Thoracic aorta (tissue), 2 donors: Measurements from ENCODE around the gene ADAMTS14. TPM values are rescaled to one million over a fixed set of nuclear protein-coding genes. Genes with fewer than 3 reads are reported as not detected.

ENCODE experiments used
- ATAC-seq: fragments of 150-250 bp; one replicate; pipeline ENCODE4 v1.8.0; 2017; ENCODE audit warnings: low read depth; ENCODE audit not compliant: insufficient number of reproducible peaks, low FRiP score
- DNase-seq: peaks from one replicate; pipeline ENCODE4 v3.0.0-alpha.2; 2020; ENCODE audit warnings: low spot score
- H3K27ac ChIP-seq, 2 donors: fragments of 200-600 bp; sonication (generic); 1 replicate in 1 of 2; 2 replicates in 1 of 2; pipeline ENCODE4 v1.5.1; 2016; ENCODE audit warnings: mild to moderate bottlenecking in 2 of 2, moderate library complexity in 2 of 2
- H3K27me3 ChIP-seq: fragments of 200-600 bp; sonication (generic); replicated peaks from 2 replicates; pipeline ENCODE4 v1.6.0; 2016; ENCODE audit warnings: mild to moderate bottlenecking; ENCODE audit not compliant: insufficient read depth
- H3K36me3 ChIP-seq: fragments of 200-600 bp; sonication (generic); one replicate; pipeline ENCODE4 v1.5.1; 2016
- H3K4me1 ChIP-seq, 2 donors: fragments of 200-600 bp; sonication (generic); 1 replicate in 1 of 2; 2 replicates in 1 of 2; pipeline versions ENCODE4 v1.5.1 to v1.6.0; 2016; ENCODE audit warnings: low read depth in 2 of 2, mild to moderate bottlenecking in 1 of 2; ENCODE audit not compliant: control insufficient read depth in 1 of 2
- H3K4me3 ChIP-seq: fragments of 200-600 bp; sonication (generic); 2 replicates; pipeline ENCODE4 v1.5.1; 2016; ENCODE audit warnings: mild to moderate bottlenecking
- H3K9me3 ChIP-seq: fragments of 200-600 bp; sonication (generic); 2 replicates; pipeline ENCODE4 v1.5.1; 2016
- total RNA-seq, 2 donors: library from RNA; depleted of rRNA; stranded (reverse); fragments of >200 nt; gene quantifications; one replicate each; pipeline versions ENCODE4 v1.1.0 to v1.2.3, GENCODE V29; 2016
- TF ChIP-seq, protein P1 (sequence below): fragments of 200-600 bp; sonication (generic); IDR thresholded peaks from one replicate; pipeline ENCODE4 v1.5.1; 2019; ENCODE audit warnings: antibody characterized with exemption

ADAMTS14 gene
- total RNA-seq, 2 donors from 2014 or later = 1.3 TPM; not detected in 1

- H3K9me3 ChIP-seq = no peaks in the 10 kb centered on the region
- H3K27ac ChIP-seq = no peak overlapping the region
- H3K27me3 ChIP-seq = no peaks in the 10 kb centered on the region
- no peaks in the 10 kb centered on the region for H3K36me3 ChIP-seq
- ATAC-seq = no peak
- TF ChIP-seq, protein P1, sequence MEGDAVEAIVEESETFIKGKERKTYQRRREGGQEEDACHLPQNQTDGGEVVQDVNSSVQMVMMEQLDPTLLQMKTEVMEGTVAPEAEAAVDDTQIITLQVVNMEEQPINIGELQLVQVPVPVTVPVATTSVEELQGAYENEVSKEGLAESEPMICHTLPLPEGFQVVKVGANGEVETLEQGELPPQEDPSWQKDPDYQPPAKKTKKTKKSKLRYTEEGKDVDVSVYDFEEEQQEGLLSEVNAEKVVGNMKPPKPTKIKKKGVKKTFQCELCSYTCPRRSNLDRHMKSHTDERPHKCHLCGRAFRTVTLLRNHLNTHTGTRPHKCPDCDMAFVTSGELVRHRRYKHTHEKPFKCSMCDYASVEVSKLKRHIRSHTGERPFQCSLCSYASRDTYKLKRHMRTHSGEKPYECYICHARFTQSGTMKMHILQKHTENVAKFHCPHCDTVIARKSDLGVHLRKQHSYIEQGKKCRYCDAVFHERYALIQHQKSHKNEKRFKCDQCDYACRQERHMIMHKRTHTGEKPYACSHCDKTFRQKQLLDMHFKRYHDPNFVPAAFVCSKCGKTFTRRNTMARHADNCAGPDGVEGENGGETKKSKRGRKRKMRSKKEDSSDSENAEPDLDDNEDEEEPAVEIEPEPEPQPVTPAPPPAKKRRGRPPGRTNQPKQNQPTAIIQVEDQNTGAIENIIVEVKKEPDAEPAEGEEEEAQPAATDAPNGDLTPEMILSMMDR = no peak
- DNase-seq = no peak
- H3K4me3 ChIP-seq = no peak overlapping the region
- H3K4me1 ChIP-seq = peaks cover 4 to 18% of the 10 kb centered on the region in 2 donors
Observed at GRCh38 chr10:70747192-70747965, 75.1 kb downstream of the ADAMTS14 start.

DNA sequence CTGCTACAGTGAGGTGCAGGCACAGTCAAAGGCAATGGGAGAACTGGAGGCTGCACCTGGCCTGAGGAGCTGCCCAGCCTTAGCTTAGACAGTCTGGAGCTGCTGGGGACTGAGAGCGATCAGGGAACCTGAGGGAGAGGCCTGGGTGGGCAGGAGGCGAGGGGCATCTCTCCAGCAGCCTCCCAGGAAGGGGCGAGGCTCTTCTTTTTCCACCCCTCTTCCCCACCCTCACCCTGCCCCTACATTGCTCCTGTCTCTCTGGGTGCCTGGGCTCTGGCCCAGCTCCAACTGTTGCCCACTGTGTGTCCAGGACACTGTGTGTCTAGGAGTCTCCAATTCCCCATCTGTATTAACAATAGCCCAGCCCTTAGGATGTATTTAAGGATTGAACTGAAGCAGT is 76.0 kb downstream of the ADAMTS14 start:
- ATAC-seq = no peak
- DNase-seq = no peak
- H3K36me3 ChIP-seq = no peaks in the 10 kb centered on the region
- H3K9me3 ChIP-seq = no peaks in the 10 kb centered on the region
- H3K4me3 ChIP-seq = no peak overlapping the region
- peaks cover 4 to 12% of the 10 kb centered on the region in 2 donors for H3K4me1 ChIP-seq
- no peaks in the 10 kb centered on the region for H3K27me3 ChIP-seq
- no peak overlapping the region for H3K27ac ChIP-seq
- TF ChIP-seq, protein P1 = no peak

DNA sequence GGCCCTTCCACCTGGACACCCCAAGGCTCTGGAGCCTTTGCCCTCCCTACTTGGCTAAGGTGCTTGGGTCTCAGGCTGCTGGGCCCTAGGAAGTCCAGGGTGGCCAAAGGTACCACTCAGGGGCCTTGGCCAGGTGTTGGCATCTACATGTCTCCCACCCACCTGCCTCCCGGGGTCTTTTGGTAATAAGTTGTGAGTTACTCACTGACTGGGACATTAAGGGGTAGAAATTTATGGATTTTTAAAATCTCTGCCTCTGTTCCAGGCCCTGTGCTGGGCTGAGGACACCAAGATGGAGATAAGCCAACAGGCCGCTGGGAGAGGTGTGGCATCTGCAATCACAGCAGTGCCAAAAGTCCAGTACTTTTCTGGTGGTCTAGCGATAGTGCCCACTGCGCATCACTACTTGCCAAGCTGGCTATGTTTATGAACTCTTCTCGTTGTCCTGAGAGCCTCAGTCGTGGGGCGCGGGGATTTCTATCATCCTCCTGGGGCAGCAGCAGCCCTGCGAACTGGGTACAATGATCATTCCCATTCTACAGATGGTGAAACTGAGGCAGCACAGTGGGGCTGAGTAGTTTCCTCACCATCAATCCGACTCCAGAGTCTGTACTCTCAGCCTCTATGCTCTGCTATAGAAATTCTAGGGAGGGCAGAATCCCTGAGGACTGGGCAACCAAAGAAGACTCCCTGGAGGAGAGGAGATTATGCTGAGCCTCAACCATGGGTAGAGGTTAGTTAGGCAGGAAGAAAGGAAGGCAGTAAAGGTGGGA is 76.7 kb downstream of the ADAMTS14 start:
- no peak overlapping the region for H3K27ac ChIP-seq
- H3K4me1 ChIP-seq = peaks cover 4 to 15% of the 10 kb centered on the region in 2 donors
- TF ChIP-seq, protein P1 = no peak
- no peaks in the 10 kb centered on the region for H3K9me3 ChIP-seq
- H3K4me3 ChIP-seq = no peak overlapping the region
- ATAC-seq (no peak), DNase-seq (no peak)
- H3K36me3 ChIP-seq = no peaks in the 10 kb centered on the region
- H3K27me3 ChIP-seq = no peaks in the 10 kb centered on the region

GRCh38 chr10:70749756-70750155 is 77.5 kb downstream of the ADAMTS14 start:
- no peaks in the 10 kb centered on the region for H3K27me3 ChIP-seq
- peaks cover 6 to 23% of the 10 kb centered on the region in 2 donors for H3K4me1 ChIP-seq

More at GRCh38 chr10:70749756-70750155, 77.5 kb downstream of the ADAMTS14 start:
- DNase-seq (no peak), ATAC-seq (no peak)
- Histone ChIP-seq H3K4me3 (no peak overlapping the region), H3K9me3 (no peaks in the 10 kb centered on the region), H3K27ac (no peak overlapping the region), H3K36me3 (no peaks in the 10 kb centered on the region)
- TF ChIP-seq, protein P1 = no peak
